HEK293 (cell line): ENCODE results near the gene TLL2.

Experiments used
- CTCF ChIA-PET: fragments of 350-600 bp; formaldehyde crosslinking; extraction: SDS; loops from one replicate; lab custom pipeline; 2021; ENCODE audit warnings: antibody characterized with exemption; lab: Yijun Ruan, JAX
- POLR2A ChIA-PET: fragments of 300-600 bp; formaldehyde crosslinking; extraction: SDS; loops from one replicate; lab custom pipeline; 2020; ENCODE audit warnings: antibody characterized with exemption, inconsistent platforms; lab: Yijun Ruan, JAX
- H3K27ac ChIP-seq: fragments of 200-500 bp; sonication (Bioruptor generic); 2 replicates; pipeline ENCODE4 v1.5.1; 2014; ENCODE audit warnings: low read depth, low read length, control low read depth, inconsistent platforms; ENCODE audit errors: extremely low read depth
- H3K36me3 ChIP-seq, 2 experiments: fragments of 200-500 bp in 1 of 2; sonication (Bioruptor generic) in 1 of 2; 1 replicate in 1 of 2; 2 replicates in 1 of 2; pipeline ENCODE4 v1.5.1; 2014 to 2017; ENCODE audit warnings: inconsistent platforms in 2 of 2, low read length in 2 of 2; ENCODE audit not compliant: control insufficient read depth in 2 of 2, insufficient read depth in 1 of 2
- H3K4me1 ChIP-seq: fragments of 200-500 bp; sonication (Bioruptor generic); 2 replicates; pipeline ENCODE4 v1.5.1; 2014; ENCODE audit warnings: mild to moderate bottlenecking, low read length, inconsistent platforms; ENCODE audit not compliant: control insufficient read depth, insufficient read depth
- H3K4me3 ChIP-seq: 2 replicates; pipeline ENCODE4 v1.5.1; 2011; ENCODE audit warnings: low read depth, mild to moderate bottlenecking, control low read depth, low read length, moderate library complexity
- H3K9me3 ChIP-seq: fragments of 200-500 bp; sonication (Bioruptor generic); 2 replicates; pipeline ENCODE4 v1.5.1; 2014; ENCODE audit warnings: low read depth, low read length, inconsistent platforms; ENCODE audit not compliant: control insufficient read depth, insufficient read depth
- MYNN ChIP-seq: fragments of 450-650 bp; formaldehyde crosslinking; IDR thresholded peaks from 2 replicates; pipeline ENCODE4 v1.5.1; 2016; ENCODE audit warnings: missing biosample characterization, missing genetic modification characterization, borderline replicate concordance
- OSR2 ChIP-seq: fragments of 450-650 bp; formaldehyde crosslinking; IDR thresholded peaks from 2 replicates; pipeline ENCODE4 v1.5.1; 2016; ENCODE audit warnings: missing biosample characterization, missing genetic modification characterization
- OVOL3 ChIP-seq: fragments of 450-650 bp; formaldehyde crosslinking; IDR thresholded peaks from 2 replicates; pipeline ENCODE4 v1.5.1; 2016; ENCODE audit warnings: missing biosample characterization, missing genetic modification characterization
- REPIN1 ChIP-seq: fragments of 450-650 bp; formaldehyde crosslinking; IDR thresholded peaks from 2 replicates; pipeline ENCODE4 v1.5.1; 2017; ENCODE audit warnings: missing biosample characterization, missing genetic modification characterization, low read depth
- ZBTB21 ChIP-seq: fragments of 450-650 bp; formaldehyde crosslinking; IDR thresholded peaks from 2 replicates; pipeline ENCODE4 v1.5.1; 2017; ENCODE audit warnings: missing biosample characterization, missing genetic modification characterization
- ZBTB49 ChIP-seq: fragments of 450-650 bp; formaldehyde crosslinking; IDR thresholded peaks from 2 replicates; pipeline ENCODE4 v1.5.1; 2016; ENCODE audit warnings: missing biosample characterization, missing genetic modification characterization, low read depth
- ZNF16 ChIP-seq: fragments of 450-650 bp; formaldehyde crosslinking; IDR thresholded peaks from 2 replicates; pipeline ENCODE4 v1.5.1; 2016; ENCODE audit warnings: low read depth, missing biosample characterization, missing genetic modification characterization
- ZNF18 ChIP-seq: fragments of 450-650 bp; formaldehyde crosslinking; IDR thresholded peaks from 2 replicates; pipeline ENCODE4 v1.5.1; 2016; ENCODE audit warnings: missing biosample characterization, missing genetic modification characterization
- ZNF184 ChIP-seq: fragments of 450-650 bp; IDR thresholded peaks from 2 replicates; pipeline ENCODE4 v1.5.1; 2018; ENCODE audit warnings: missing biosample characterization, mild to moderate bottlenecking, missing genetic modification characterization
- ZNF202 ChIP-seq: fragments of 450-650 bp; formaldehyde crosslinking; IDR thresholded peaks from 2 replicates; pipeline ENCODE4 v1.5.1; 2016; ENCODE audit warnings: missing biosample characterization, missing genetic modification characterization, borderline replicate concordance
- ZNF211 ChIP-seq: fragments of 450-650 bp; formaldehyde crosslinking; IDR thresholded peaks from 2 replicates; pipeline ENCODE4 v1.5.1; 2016; ENCODE audit warnings: low read depth, missing biosample characterization, missing genetic modification characterization
- ZNF280C ChIP-seq: fragments of 450-650 bp; formaldehyde crosslinking; IDR thresholded peaks from 2 replicates; pipeline ENCODE4 v1.5.1; 2016; ENCODE audit warnings: missing biosample characterization, missing genetic modification characterization
- ZNF513 ChIP-seq: fragments of 450-650 bp; IDR thresholded peaks from 2 replicates; pipeline ENCODE4 v1.5.1; 2018; ENCODE audit warnings: missing biosample characterization, missing genetic modification characterization
- ZNF518A ChIP-seq: fragments of 450-650 bp; formaldehyde crosslinking; conservative IDR thresholded peaks from 2 replicates; pipeline ENCODE4 v1.5.1; 2016; ENCODE audit warnings: low read depth, missing biosample characterization, missing genetic modification characterization
- ZNF530 ChIP-seq: fragments of 450-650 bp; formaldehyde crosslinking; IDR thresholded peaks from 2 replicates; pipeline ENCODE4 v1.5.1; 2016; ENCODE audit warnings: low read depth, missing biosample characterization, missing genetic modification characterization
- ZNF558 ChIP-seq: fragments of 450-650 bp; formaldehyde crosslinking; IDR thresholded peaks from 2 replicates; pipeline ENCODE4 v1.5.1; 2016; ENCODE audit warnings: missing biosample characterization, missing genetic modification characterization
- ZNF596 ChIP-seq: fragments of 450-650 bp; IDR thresholded peaks from 2 replicates; pipeline ENCODE4 v1.5.0; 2018; ENCODE audit warnings: missing biosample characterization, mild to moderate bottlenecking, missing genetic modification characterization, moderate library complexity
- ZNF600 ChIP-seq: fragments of 450-650 bp; formaldehyde crosslinking; IDR thresholded peaks from 2 replicates; pipeline ENCODE4 v1.5.1; 2016; ENCODE audit warnings: missing biosample characterization, missing genetic modification characterization
- ZNF610 ChIP-seq: fragments of 450-650 bp; formaldehyde crosslinking; IDR thresholded peaks from 2 replicates; pipeline ENCODE4 v1.5.1; 2016; ENCODE audit warnings: missing biosample characterization, missing genetic modification characterization, borderline replicate concordance
- ZNF654 ChIP-seq: fragments of 450-650 bp; formaldehyde crosslinking; IDR thresholded peaks from 2 replicates; pipeline ENCODE4 v1.5.1; 2016; ENCODE audit warnings: low read depth, missing biosample characterization, missing genetic modification characterization
- ZNF658 ChIP-seq: fragments of 450-650 bp; formaldehyde crosslinking; IDR thresholded peaks from 2 replicates; pipeline ENCODE4; 2016; ENCODE audit warnings: missing biosample characterization, missing genetic modification characterization
- ZNF792 ChIP-seq: fragments of 450-650 bp; formaldehyde crosslinking; IDR thresholded peaks from 2 replicates; pipeline ENCODE4 v1.5.1; 2016; ENCODE audit warnings: missing biosample characterization, missing genetic modification characterization

The TLL2 gene

GRCh38 chr10:96368971-96369370 is 144.8 kb downstream of the TLL2 start:
- H3K4me3 ChIP-seq: no peak overlapping the region
- H3K27ac ChIP-seq: no peak overlapping the region
- ChIA-PET POLR2A (interaction anchor here (0.6 kb wide), 1 partner anchor 12 kb away, joined by 3 read pairs; no protein-coding TSS in a partner anchor), CTCF (interaction anchor here (0.8 to 2.0 kb wide), 3 partner anchors 17 to 142 kb away, joined by 4 to 12 read pairs (median 4); no protein-coding TSS in a partner anchor)
- H3K4me1 ChIP-seq: no peaks in the 10 kb centered on the region
- H3K9me3 ChIP-seq: no peaks in the 10 kb centered on the region
- TF ChIP-seq ZBTB21 (tag by site-specific recombination) (no peak), ZBTB49 (tag by site-specific recombination) (no peak), REPIN1 (tag by site-specific recombination) (no peak), ZNF518A (tag by site-specific recombination) (no peak), OVOL3 (tag by site-specific recombination) (no peak), ZNF184 (tag by site-specific recombination) (no peak), ZNF558 (tag by site-specific recombination) (no peak), ZNF654 (tag by site-specific recombination) (no peak), ZNF610 (tag by site-specific recombination) (no peak), ZNF202 (tag by site-specific recombination) (no peak), ZNF792 (tag by site-specific recombination) (no peak), ZNF16 (tag by site-specific recombination) (no peak), ZNF658 (tag by site-specific recombination) (no peak), ZNF600 (no peak)
- H3K36me3 ChIP-seq: no peaks in the 10 kb centered on the region

- no peaks in the 10 kb centered on the region for H3K4me1 ChIP-seq
- H3K36me3 ChIP-seq: no peaks in the 10 kb centered on the region
- ChIA-PET CTCF (interaction anchor here (0.5 to 2.3 kb wide), 7 partner anchors 8 to 274 kb away, joined by 3 to 17 read pairs (median 4); partner anchors contain the start of gene TLL2), POLR2A (no interaction called here)
- no peak overlapping the region for H3K27ac ChIP-seq
- no peak overlapping the region for H3K4me3 ChIP-seq
- H3K9me3 ChIP-seq: no peaks in the 10 kb centered on the region
- no peak for TF ChIP-seq ZNF211 (tag by site-specific recombination)
- TF ChIP-seq ZNF280C (tag by site-specific recombination): no peak
- TF ChIP-seq OSR2: no peak
- TF ChIP-seq ZNF513: no peak
- no peak for TF ChIP-seq ZNF18 (tag by site-specific recombination)
- TF ChIP-seq MYNN (tag by site-specific recombination): no peak
- TF ChIP-seq ZNF530 (tag by site-specific recombination): no peak
- TF ChIP-seq ZNF596: no peak
Measured at GRCh38 chr10:96367470-96367869, 146.3 kb downstream of the TLL2 start.
